ENCODE measurements around the gene SRSF7. TPM values are rescaled to one million over a fixed set of nuclear protein-coding genes. Genes with fewer than 3 reads are reported as not detected.
"Not testable (repeated sequence)": the region's sequence is repeated elsewhere in the genome, so short reads cannot be mapped to it uniquely, and the experiment has no call there.

Gene SRSF7
- polyA plus RNA-seq, 1 donor (not counting 4 experiments of a cell fraction or from before 2014, with no cell fraction given): 316 TPM

GRCh38 chr2:38763228-38763627 is 12.1 kb upstream of the SRSF7 start:
- TF ChIP-seq CTCF (optimal IDR thresholded peaks at IDR 0.05 in 1 of 3, IDR thresholded peaks at IDR 0.05 in 1 of 3, conservative IDR thresholded peaks at IDR 0.05 in 1 of 3; ENCODE audit: extremely low read depth in 1 of 3, insufficient read depth in 2 of 3, low read length in 3 of 3) (no peak), EZH2 (IDR thresholded peaks at IDR 0.05; ENCODE audit: low read length) (no peak)
- H3K4me1 ChIP-seq (ENCODE audit: control insufficient read depth, extremely low read depth, insufficient read depth, low read length): peaks cover 22% of the 10 kb centered on the region
- H3K9me1 ChIP-seq (ENCODE audit: control insufficient read depth, extremely low read depth, insufficient read depth, low read length): no peaks in the 10 kb centered on the region
- dilution Hi-C loops (cut with MboI; ENCODE audit: extremely low pct_ligation_motif_present, low sequenced_read_pairs): no loop called here
- H4K20me1 ChIP-seq (ENCODE audit: control insufficient read depth, extremely low read depth, insufficient read depth, low read length): no peaks in the 10 kb centered on the region
- H3K4me3 ChIP-seq (ENCODE audit: control insufficient read depth in 2 of 3, extremely low read depth in 1 of 3, insufficient read depth in 2 of 3, low read depth in 1 of 3, low read length in 3 of 3): no peak overlapping the region
- no peaks in the 10 kb centered on the region for H3K27me3 ChIP-seq (ENCODE audit: control insufficient read depth, extremely low read depth, insufficient read depth, low read length)
- no peak overlapping the region for H3K4me2 ChIP-seq (ENCODE audit: control insufficient read depth, extremely low read depth, insufficient read depth, low read depth, low read length)
- FAIRE-seq (no peak), DNase-seq (ENCODE audit: low read depth, low spot score) (no peak)
- no peaks in the 10 kb centered on the region for H3K36me3 ChIP-seq (ENCODE audit: control insufficient read depth in 2 of 2, extremely low read depth in 1 of 2, insufficient read depth in 2 of 2, low read length in 2 of 2)
- no peak overlapping the region for H3K27ac ChIP-seq (ENCODE audit: control insufficient read depth, insufficient read depth, low read length)
- H3K9ac ChIP-seq (ENCODE audit: control insufficient read depth, extremely low read depth, insufficient read depth, low read length): no peak overlapping the region
- H2AFZ ChIP-seq (ENCODE audit: control insufficient read depth, low read length): no peak overlapping the region
- no peaks in the 10 kb centered on the region for H3K79me2 ChIP-seq (ENCODE audit: control insufficient read depth, insufficient read depth, low read length)
- H3K9me3 ChIP-seq (ENCODE audit: control insufficient read depth, low read depth, low read length): no peaks in the 10 kb centered on the region

- FAIRE-seq; dilution Hi-C loops (cut with MboI; ENCODE audit: extremely low pct_ligation_motif_present, low sequenced_read_pairs); H3K36me3 ChIP-seq (ENCODE audit: control insufficient read depth in 2 of 2, extremely low read depth in 1 of 2, insufficient read depth in 2 of 2, low read length in 2 of 2); H3K9ac ChIP-seq (ENCODE audit: control insufficient read depth, extremely low read depth, insufficient read depth, low read length); H3K9me1 ChIP-seq (ENCODE audit: control insufficient read depth, extremely low read depth, insufficient read depth, low read length); H3K4me2 ChIP-seq (ENCODE audit: control insufficient read depth, extremely low read depth, insufficient read depth, low read depth, low read length); H3K27me3 ChIP-seq (ENCODE audit: control insufficient read depth, extremely low read depth, insufficient read depth, low read length); H2AFZ ChIP-seq (ENCODE audit: control insufficient read depth, low read length); H3K79me2 ChIP-seq (ENCODE audit: control insufficient read depth, insufficient read depth, low read length); H3K4me1 ChIP-seq (ENCODE audit: control insufficient read depth, extremely low read depth, insufficient read depth, low read length); H3K9me3 ChIP-seq (ENCODE audit: control insufficient read depth, low read depth, low read length); H4K20me1 ChIP-seq (ENCODE audit: control insufficient read depth, extremely low read depth, insufficient read depth, low read length); H3K27ac ChIP-seq (ENCODE audit: control insufficient read depth, insufficient read depth, low read length); H3K4me3 ChIP-seq (ENCODE audit: control insufficient read depth in 2 of 3, extremely low read depth in 1 of 3, insufficient read depth in 2 of 3, low read depth in 1 of 3, low read length in 3 of 3); DNase-seq (ENCODE audit: low read depth, low spot score): not testable (repeated sequence)
These were observed 4.7 kb upstream of the SRSF7 start for GRCh38 chr2:38755891-38756290.

GRCh38 chr2:38754506-38754905 is 3.3 kb upstream of the SRSF7 start:
- DNase-seq (ENCODE audit: low read depth, low spot score): no peak
- no peak overlapping the region for H3K4me2 ChIP-seq (ENCODE audit: control insufficient read depth, extremely low read depth, insufficient read depth, low read depth, low read length)
- no peak for FAIRE-seq

More at GRCh38 chr2:38754506-38754905, 3.3 kb upstream of the SRSF7 start:
- Histone ChIP-seq H3K9me3 (ENCODE audit: control insufficient read depth, low read depth, low read length) (no peaks in the 10 kb centered on the region), H3K9ac (ENCODE audit: control insufficient read depth, extremely low read depth, insufficient read depth, low read length) (no peak overlapping the region), H3K9me1 (ENCODE audit: control insufficient read depth, extremely low read depth, insufficient read depth, low read length) (no peaks in the 10 kb centered on the region), H3K79me2 (ENCODE audit: control insufficient read depth, insufficient read depth, low read length) (peaks cover 16% of the 10 kb centered on the region), H3K4me3 (ENCODE audit: control insufficient read depth in 2 of 3, extremely low read depth in 1 of 3, insufficient read depth in 2 of 3, low read depth in 1 of 3, low read length in 3 of 3) (no peak overlapping the region), H3K27me3 (ENCODE audit: control insufficient read depth, extremely low read depth, insufficient read depth, low read length) (no peaks in the 10 kb centered on the region), H4K20me1 (ENCODE audit: control insufficient read depth, extremely low read depth, insufficient read depth, low read length) (peaks cover 7% of the 10 kb centered on the region), H3K36me3 (ENCODE audit: control insufficient read depth in 2 of 2, extremely low read depth in 1 of 2, insufficient read depth in 2 of 2, low read length in 2 of 2) (peaks cover 0 to 5% of the 10 kb centered on the region in 2 experiments), H2AFZ (ENCODE audit: control insufficient read depth, low read length) (peak overlapping the region; percentile 16), H3K4me1 (ENCODE audit: control insufficient read depth, extremely low read depth, insufficient read depth, low read length) (peaks cover 6% of the 10 kb centered on the region), H3K27ac (ENCODE audit: control insufficient read depth, insufficient read depth, low read length) (no peak overlapping the region)
- TF ChIP-seq EZH2 (IDR thresholded peaks at IDR 0.05; ENCODE audit: low read length) (no peak), CTCF (optimal IDR thresholded peaks at IDR 0.05 in 1 of 3, IDR thresholded peaks at IDR 0.05 in 1 of 3, conservative IDR thresholded peaks at IDR 0.05 in 1 of 3; ENCODE audit: extremely low read depth in 1 of 3, insufficient read depth in 2 of 3, low read length in 3 of 3) (no peak)
- dilution Hi-C loops (cut with MboI; ENCODE audit: extremely low pct_ligation_motif_present, low sequenced_read_pairs): no loop called here

Data from keratinocyte (primary cell).